IPS-11a (cell line): ENCODE measurements around the gene KIRREL3.

ENCODE experiments used
- H3K4me3 ChIP-seq: one replicate; pipeline ENCODE4 v1.5.1; 2013; ENCODE audit warnings: low read depth, low read length, control low read depth

The KIRREL3 gene

GRCh38 chr11:126418887-126419286 lies 581.7 kb downstream of the KIRREL3 start:
- no peak overlapping the region for H3K4me3 ChIP-seq

GRCh38 chr11:126417091-126417862 lies 583.3 kb downstream of the KIRREL3 start:
- no peak overlapping the region for H3K4me3 ChIP-seq

GRCh38 chr11:126416542-126417090 lies 584.0 kb downstream of the KIRREL3 start:
- peak overlapping the region; percentile 28 for H3K4me3 ChIP-seq

- H3K4me3 ChIP-seq: no peak overlapping the region
These were observed 584.7 kb downstream of the KIRREL3 start for GRCh38 chr11:126415669-126416420.

- no peak overlapping the region for H3K4me3 ChIP-seq
These were observed 585.4 kb downstream of the KIRREL3 start for GRCh38 chr11:126415128-126415527.

- H3K4me3 ChIP-seq: no peak overlapping the region
These were observed 586.0 kb downstream of the KIRREL3 start for GRCh38 chr11:126414615-126415014.

- no peak overlapping the region for H3K4me3 ChIP-seq
These were observed 586.6 kb downstream of the KIRREL3 start for GRCh38 chr11:126413843-126414405.

GRCh38 chr11:126413426-126413825 lies 587.1 kb downstream of the KIRREL3 start:
- no peak overlapping the region for H3K4me3 ChIP-seq

GRCh38 chr11:126411971-126412381 lies 588.6 kb downstream of the KIRREL3 start:
- H3K4me3 ChIP-seq: no peak overlapping the region

- no peak overlapping the region for H3K4me3 ChIP-seq
These were observed 589.9 kb downstream of the KIRREL3 start for GRCh38 chr11:126410649-126411048.

GRCh38 chr11:126409620-126409985 lies 591.0 kb downstream of the KIRREL3 start:
- H3K4me3 ChIP-seq: no peak overlapping the region

GRCh38 chr11:126408901-126409619 lies 591.5 kb downstream of the KIRREL3 start:
- H3K4me3 ChIP-seq: no peak overlapping the region

- H3K4me3 ChIP-seq: no peak overlapping the region
These were observed 592.1 kb downstream of the KIRREL3 start for GRCh38 chr11:126408496-126408895.

- H3K4me3 ChIP-seq: no peak overlapping the region
These were observed 592.8 kb downstream of the KIRREL3 start for GRCh38 chr11:126407682-126408288.

GRCh38 chr11:126407101-126407521 lies 593.5 kb downstream of the KIRREL3 start:
- H3K4me3 ChIP-seq: no peak overlapping the region

- no peak overlapping the region for H3K4me3 ChIP-seq
These were observed 594.2 kb downstream of the KIRREL3 start for GRCh38 chr11:126406368-126406767.

GRCh38 chr11:126405906-126406305 lies 594.7 kb downstream of the KIRREL3 start:
- H3K4me3 ChIP-seq: no peak overlapping the region

- H3K4me3 ChIP-seq: no peak overlapping the region
These were observed 595.2 kb downstream of the KIRREL3 start for GRCh38 chr11:126405374-126405773.

- no peak overlapping the region for H3K4me3 ChIP-seq
These were observed 596.2 kb downstream of the KIRREL3 start for GRCh38 chr11:126404367-126404766.

GRCh38 chr11:126403658-126404057 lies 596.9 kb downstream of the KIRREL3 start:
- no peak overlapping the region for H3K4me3 ChIP-seq
